Hepatocyte (in vitro differentiated cells): Measurements from ENCODE around the gene EYA4. TPM values are rescaled to one million over a fixed set of nuclear protein-coding genes. Genes with fewer than 3 reads are reported as not detected.
"Not testable (repeated sequence)": the region's sequence is repeated elsewhere in the genome, so short reads cannot be mapped to it uniquely, and the experiment has no call there.

Source experiments
- DNase-seq: peaks from one replicate; pipeline ENCODE4 v3.0.0-alpha.2; 2016; ENCODE audit warnings: low spot score
- H2AFZ ChIP-seq: fragments of 200-600 bp; sonication (generic); 2 replicates; pipeline ENCODE4 v1.6.0; 2016; ENCODE audit warnings: antibody characterized with exemption, mild to moderate bottlenecking
- H3K27ac ChIP-seq: fragments of 200-600 bp; sonication (generic); 2 replicates; pipeline ENCODE4 v1.5.1; 2016; ENCODE audit warnings: mild to moderate bottlenecking
- H3K27me3 ChIP-seq: fragments of 200-600 bp; sonication (generic); 2 replicates; pipeline ENCODE4 v1.6.1; 2016
- H3K36me3 ChIP-seq: fragments of 200-600 bp; sonication (generic); replicated peaks from 2 replicates; pipeline ENCODE4 v1.5.1; 2016; ENCODE audit warnings: low read depth; ENCODE audit not compliant: insufficient read depth
- H3K4me1 ChIP-seq: fragments of 200-600 bp; sonication (generic); 2 replicates; pipeline ENCODE4 v1.5.1; 2016; ENCODE audit warnings: mild to moderate bottlenecking, moderate library complexity; ENCODE audit not compliant: insufficient read depth
- H3K4me2 ChIP-seq: fragments of 200-600 bp; sonication (generic); 2 replicates; pipeline ENCODE4 v1.6.0; 2016
- H3K4me3 ChIP-seq: fragments of 200-600 bp; sonication (generic); 2 replicates; pipeline ENCODE4 v1.5.1; 2016; ENCODE audit warnings: mild to moderate bottlenecking
- H3K79me2 ChIP-seq: fragments of 200-600 bp; sonication (generic); 2 replicates; pipeline ENCODE4 v1.6.0; 2017; ENCODE audit warnings: mild to moderate bottlenecking
- H3K9me2 ChIP-seq: fragments of 200-600 bp; sonication (generic); replicated peaks from 2 replicates; pipeline ENCODE4 v1.6.0; 2017; ENCODE audit warnings: mild to moderate bottlenecking; ENCODE audit not compliant: insufficient read depth
- H3K9me3 ChIP-seq: fragments of 200-600 bp; sonication (generic); 2 replicates; pipeline ENCODE4 v1.5.1; 2016; ENCODE audit warnings: low read depth, mild to moderate bottlenecking
- H4K20me1 ChIP-seq: fragments of 200-600 bp; sonication (generic); 2 replicates; pipeline ENCODE4 v1.6.0; 2016; ENCODE audit warnings: mild to moderate bottlenecking; ENCODE audit not compliant: insufficient read depth, poor library complexity, severe bottlenecking
- CTCF ChIP-seq: fragments of 200-600 bp; sonication (generic); IDR thresholded peaks from 2 replicates; pipeline ENCODE4 v1.5.1; 2016; ENCODE audit warnings: antibody characterized with exemption, mild to moderate bottlenecking; ENCODE audit not compliant: poor library complexity
- EZH2 ChIP-seq: fragments of 200-600 bp; sonication (generic); IDR thresholded peaks from 2 replicates; pipeline ENCODE4 v1.6.1; 2016; ENCODE audit warnings: antibody characterized with exemption, mild to moderate bottlenecking, borderline replicate concordance
- EZH2phosphoT487 ChIP-seq: fragments of 200-600 bp; sonication (generic); IDR thresholded peaks from one replicate; pipeline ENCODE4 v1.6.1; 2018; ENCODE audit warnings: antibody characterized with exemption, mild to moderate bottlenecking, low read depth, moderate library complexity; ENCODE audit not compliant: unreplicated experiment, severe bottlenecking
- WGBS: methylation state at CpG from one replicate; pipeline ENCODE4 v1.1.6; 2016; ENCODE audit warnings: low lambda C conversion rate; ENCODE audit errors: missing lambda C conversion rate; 5-methylcytosine and 5-hydroxymethylcytosine counted together
- polyA plus RNA-seq: library from polyadenylated mRNA; unstranded; fragments of >200 nt; fragmentation: Nextera tagmentation; extraction: Ambion mirVana; gene quantifications from 2 replicates; pipeline ENCODE4 v1.2.1, GENCODE V29; 2016
- total RNA-seq: library from RNA; depleted of rRNA; stranded (reverse); fragments of >200 nt; gene quantifications from 2 replicates; pipeline ENCODE4 v1.2.3, GENCODE V29; 2014

EYA4 gene
- total and polyA plus RNA-seq, 2 experiments from 2014 or later = 0.33 to 1.8 TPM

- Histone ChIP-seq H3K27ac (peak overlapping the region; percentile 3), H4K20me1 (no peaks in the 10 kb centered on the region), H3K27me3 (no peaks in the 10 kb centered on the region), H2AFZ (no peak overlapping the region), H3K4me2 (no peak overlapping the region), H3K36me3 (no peaks in the 10 kb centered on the region), H3K4me1 (peaks cover 7% of the 10 kb centered on the region), H3K79me2 (no peaks in the 10 kb centered on the region), H3K9me2 (no peaks in the 10 kb centered on the region), H3K4me3 (no peak overlapping the region), H3K9me3 (no peaks in the 10 kb centered on the region)
- DNase-seq = peak; percentile 57
- TF ChIP-seq EZH2phosphoT487 (no peak), CTCF (no peak), EZH2 (no peak)
- 57% methylated on average over 6 of the region's 6 CpGs for WGBS
Observed at GRCh38 chr6:133551847-133552341, 310.7 kb downstream of the EYA4 start.

DNA sequence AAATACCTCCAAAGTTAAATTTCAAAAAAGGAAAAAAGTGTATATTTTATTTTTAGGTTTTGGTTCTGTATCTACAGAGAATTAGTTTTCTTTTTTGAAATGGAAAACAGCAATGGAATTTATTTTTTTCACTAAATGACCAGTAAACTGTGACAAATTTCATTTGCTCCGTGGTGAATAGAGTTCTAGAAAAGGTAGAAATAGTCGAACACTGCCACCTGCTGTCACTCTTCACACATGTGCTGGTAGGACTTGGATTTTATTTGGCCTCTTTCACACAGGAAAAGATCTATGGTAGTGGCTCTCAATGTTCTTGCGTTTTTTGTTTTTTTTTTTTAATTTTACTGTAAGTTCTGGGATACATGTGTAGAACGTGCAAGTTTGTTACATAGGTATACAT lies 312.5 kb downstream of the EYA4 start:
- WGBS = 18% methylated on average over 4 of the region's 4 CpGs
- Histone ChIP-seq H3K27ac (no peak overlapping the region), H3K79me2 (no peaks in the 10 kb centered on the region), H3K36me3 (no peaks in the 10 kb centered on the region), H3K27me3 (no peaks in the 10 kb centered on the region), H3K4me1 (no peaks in the 10 kb centered on the region), H3K4me3 (no peak overlapping the region), H2AFZ (no peak overlapping the region), H3K9me3 (no peaks in the 10 kb centered on the region), H3K4me2 (no peak overlapping the region), H4K20me1 (no peaks in the 10 kb centered on the region), H3K9me2 (no peaks in the 10 kb centered on the region)
- peak; percentile 74 for DNase-seq
- TF ChIP-seq EZH2phosphoT487 (no peak), CTCF (peak; percentile 82)

DNA sequence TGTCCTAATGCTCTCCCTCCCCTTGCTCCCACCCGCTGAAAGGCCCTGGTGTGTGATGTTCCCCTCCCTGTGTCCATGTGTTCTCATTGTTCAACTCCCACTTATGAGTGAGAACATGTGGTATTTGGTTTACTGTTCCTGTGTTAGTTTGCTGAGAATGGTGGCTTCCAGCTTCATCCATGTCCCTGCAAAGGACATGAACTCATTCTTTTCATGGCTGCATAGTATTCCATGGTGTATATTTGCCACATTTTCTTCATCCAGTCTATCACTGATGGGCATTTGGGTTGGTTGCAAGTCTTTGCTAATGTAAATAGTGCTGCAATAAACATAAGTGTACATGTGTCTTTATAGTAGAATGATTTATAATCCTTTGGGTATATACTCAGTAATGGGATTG lies 313.0 kb downstream of the EYA4 start:
- 88% methylated on average over 1 of the region's 1 CpG for WGBS
- H3K4me2 ChIP-seq, H3K9me2 ChIP-seq, H3K27me3 ChIP-seq, H3K4me3 ChIP-seq, H2AFZ ChIP-seq, H3K9me3 ChIP-seq, DNase-seq, H4K20me1 ChIP-seq, H3K4me1 ChIP-seq, H3K27ac ChIP-seq, H3K79me2 ChIP-seq, H3K36me3 ChIP-seq: not testable (repeated sequence)

DNA sequence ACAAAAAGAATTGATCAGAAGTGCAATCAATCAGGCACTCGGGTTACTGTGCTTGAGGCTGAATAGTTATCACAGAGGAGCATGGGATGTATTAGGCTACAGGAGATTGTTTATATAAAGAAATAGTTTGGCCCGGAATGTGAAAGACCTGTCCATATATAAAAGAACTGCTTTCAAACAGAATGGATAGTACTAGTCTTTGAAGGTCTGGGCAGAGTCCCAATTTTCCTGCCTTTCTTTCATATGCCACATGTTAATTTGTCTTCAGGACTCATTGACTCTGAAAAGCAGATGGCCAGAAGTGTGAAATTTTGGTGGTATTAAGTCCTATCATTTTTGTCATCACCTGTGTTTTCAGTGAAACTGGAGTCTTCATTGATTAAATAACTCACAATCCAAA lies 314.5 kb downstream of the EYA4 start:
- 62% methylated on average over 2 of the region's 2 CpGs for WGBS
- Histone ChIP-seq H3K9me2 (no peaks in the 10 kb centered on the region), H3K36me3 (no peaks in the 10 kb centered on the region), H3K27me3 (no peaks in the 10 kb centered on the region), H3K4me3 (no peak overlapping the region), H4K20me1 (no peaks in the 10 kb centered on the region), H2AFZ (no peak overlapping the region), H3K79me2 (no peaks in the 10 kb centered on the region), H3K4me2 (no peak overlapping the region), H3K9me3 (no peaks in the 10 kb centered on the region), H3K4me1 (no peaks in the 10 kb centered on the region), H3K27ac (no peak overlapping the region)
- DNase-seq = no peak
- TF ChIP-seq CTCF = no peak
- no peak for TF ChIP-seq EZH2phosphoT487
- no peak for TF ChIP-seq EZH2
